ENCODE results near the gene SLC66A1. TPM values are rescaled to one million over a fixed set of nuclear protein-coding genes. Genes with fewer than 3 reads are reported as not detected.
"Not testable (repeated sequence)": the region's sequence is repeated elsewhere in the genome, so short reads cannot be mapped to it uniquely, and the experiment has no call there.

The SLC66A1 gene
- total RNA-seq, 1 experiment from 2014 or later, result 14.1 TPM

DNA sequence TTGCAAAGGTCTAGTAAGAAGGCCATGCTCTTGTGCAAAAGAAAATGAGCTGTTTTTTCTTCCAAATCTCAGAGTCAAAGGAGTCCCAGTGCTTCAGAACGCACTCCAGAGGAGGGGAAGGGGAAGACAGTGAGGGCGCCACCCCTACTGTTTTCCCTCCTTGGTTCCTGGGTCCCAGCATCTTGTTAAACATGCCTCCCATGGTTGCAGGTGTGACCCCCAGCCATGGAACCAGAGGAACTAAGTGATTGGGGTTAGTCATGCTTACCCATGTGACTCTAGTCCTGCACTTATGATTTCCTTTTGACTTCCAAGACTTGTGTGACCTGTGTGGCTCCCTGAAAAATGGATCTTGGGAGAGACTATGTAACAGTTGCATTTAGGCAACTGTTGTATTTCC lies 17.5 kb upstream of the SLC66A1 start (continued):
- TF ChIP-seq, protein P1, sequence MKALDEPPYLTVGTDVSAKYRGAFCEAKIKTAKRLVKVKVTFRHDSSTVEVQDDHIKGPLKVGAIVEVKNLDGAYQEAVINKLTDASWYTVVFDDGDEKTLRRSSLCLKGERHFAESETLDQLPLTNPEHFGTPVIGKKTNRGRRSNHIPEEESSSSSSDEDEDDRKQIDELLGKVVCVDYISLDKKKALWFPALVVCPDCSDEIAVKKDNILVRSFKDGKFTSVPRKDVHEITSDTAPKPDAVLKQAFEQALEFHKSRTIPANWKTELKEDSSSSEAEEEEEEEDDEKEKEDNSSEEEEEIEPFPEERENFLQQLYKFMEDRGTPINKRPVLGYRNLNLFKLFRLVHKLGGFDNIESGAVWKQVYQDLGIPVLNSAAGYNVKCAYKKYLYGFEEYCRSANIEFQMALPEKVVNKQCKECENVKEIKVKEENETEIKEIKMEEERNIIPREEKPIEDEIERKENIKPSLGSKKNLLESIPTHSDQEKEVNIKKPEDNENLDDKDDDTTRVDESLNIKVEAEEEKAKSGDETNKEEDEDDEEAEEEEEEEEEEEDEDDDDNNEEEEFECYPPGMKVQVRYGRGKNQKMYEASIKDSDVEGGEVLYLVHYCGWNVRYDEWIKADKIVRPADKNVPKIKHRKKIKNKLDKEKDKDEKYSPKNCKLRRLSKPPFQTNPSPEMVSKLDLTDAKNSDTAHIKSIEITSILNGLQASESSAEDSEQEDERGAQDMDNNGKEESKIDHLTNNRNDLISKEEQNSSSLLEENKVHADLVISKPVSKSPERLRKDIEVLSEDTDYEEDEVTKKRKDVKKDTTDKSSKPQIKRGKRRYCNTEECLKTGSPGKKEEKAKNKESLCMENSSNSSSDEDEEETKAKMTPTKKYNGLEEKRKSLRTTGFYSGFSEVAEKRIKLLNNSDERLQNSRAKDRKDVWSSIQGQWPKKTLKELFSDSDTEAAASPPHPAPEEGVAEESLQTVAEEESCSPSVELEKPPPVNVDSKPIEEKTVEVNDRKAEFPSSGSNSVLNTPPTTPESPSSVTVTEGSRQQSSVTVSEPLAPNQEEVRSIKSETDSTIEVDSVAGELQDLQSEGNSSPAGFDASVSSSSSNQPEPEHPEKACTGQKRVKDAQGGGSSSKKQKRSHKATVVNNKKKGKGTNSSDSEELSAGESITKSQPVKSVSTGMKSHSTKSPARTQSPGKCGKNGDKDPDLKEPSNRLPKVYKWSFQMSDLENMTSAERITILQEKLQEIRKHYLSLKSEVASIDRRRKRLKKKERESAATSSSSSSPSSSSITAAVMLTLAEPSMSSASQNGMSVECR (CRISPR knock-in tag; IDR thresholded peaks at IDR 0.05; ENCODE audit: borderline replicate concordance), result no peak
- TF ChIP-seq OVOL2 (CRISPR knock-in tag; IDR thresholded peaks at IDR 0.05; ENCODE audit: borderline replicate concordance) (no peak), HMGA2 (CRISPR knock-in tag; IDR thresholded peaks at IDR 0.05) (no peak)

GRCh38 chr1:19300211-19300610 lies 11.9 kb upstream of the SLC66A1 start:
- ChIA-PET POLR2A (no interaction called here), CTCF (interaction anchor here (1.2 kb wide), 1 partner anchor 31 kb away, joined by 3 read pairs; no protein-coding TSS in a partner anchor)
- Mint-ChIP-seq H3K36me3 (peaks cover 42% of the 10 kb centered on the region), H3K4me1 (no peaks in the 10 kb centered on the region), H3K4me3 (no peak overlapping the region), H3K27me3 (ENCODE audit: low read depth) (peaks cover 12% of the 10 kb centered on the region), H3K27ac (no peak overlapping the region; the same call in 1 of the 2 replicates), H3K9me3 (peaks cover 32% of the 10 kb centered on the region)
- TF ChIP-seq SMAD4 (CRISPR knock-in tag; IDR thresholded peaks at IDR 0.05) (no peak), MXD4 (CRISPR knock-in tag; IDR thresholded peaks at IDR 0.05; ENCODE audit: borderline replicate concordance) (no peak), NFATC4 (CRISPR knock-in tag; IDR thresholded peaks at IDR 0.05) (no peak), TP53 (CRISPR knock-in tag; IDR thresholded peaks at IDR 0.05) (no peak)
- no peak for ATAC-seq
- DNase-seq (ENCODE audit: low spot score), result no peak

- H3K36me3 Mint-ChIP-seq, result peaks cover 48% of the 10 kb centered on the region
- DNase-seq (ENCODE audit: low spot score); H3K4me1 Mint-ChIP-seq; H3K4me3 Mint-ChIP-seq; H3K27ac Mint-ChIP-seq; H3K9me3 Mint-ChIP-seq; H3K27me3 Mint-ChIP-seq (ENCODE audit: low read depth); POLR2A ChIA-PET; ATAC-seq: not testable (repeated sequence)
- CTCF ChIA-PET, result interaction anchor here (1.5 kb wide), 1 partner anchor 350 kb away, joined by 3 read pairs; no protein-coding TSS in a partner anchor
These were observed 8.0 kb upstream of the SLC66A1 start for GRCh38 chr1:19304081-19304480.

- Mint-ChIP-seq H3K9me3 (no peaks in the 10 kb centered on the region), H3K27ac (no peak overlapping the region), H3K4me3 (no peak overlapping the region), H3K27me3 (ENCODE audit: low read depth) (peaks cover under 1% of the 10 kb centered on the region), H3K36me3 (peaks cover 44% of the 10 kb centered on the region), H3K4me1 (peaks cover 2% of the 10 kb centered on the region)
- ATAC-seq (0 out of 2 replicates have a peak, but pooled peaks have one; percentile 18), DNase-seq (ENCODE audit: low spot score) (no peak)
- ChIA-PET POLR2A (no interaction called here), CTCF (interaction anchor here (0.6 kb wide), 1 partner anchor 40 kb away, joined by 3 read pairs; no protein-coding TSS in a partner anchor)
- TF ChIP-seq KAT7 (CRISPR knock-in tag; IDR thresholded peaks at IDR 0.05; ENCODE audit: borderline replicate concordance), result no peak
- no peak for TF ChIP-seq ERG (CRISPR knock-in tag; IDR thresholded peaks at IDR 0.05)
- TF ChIP-seq, protein P2, sequence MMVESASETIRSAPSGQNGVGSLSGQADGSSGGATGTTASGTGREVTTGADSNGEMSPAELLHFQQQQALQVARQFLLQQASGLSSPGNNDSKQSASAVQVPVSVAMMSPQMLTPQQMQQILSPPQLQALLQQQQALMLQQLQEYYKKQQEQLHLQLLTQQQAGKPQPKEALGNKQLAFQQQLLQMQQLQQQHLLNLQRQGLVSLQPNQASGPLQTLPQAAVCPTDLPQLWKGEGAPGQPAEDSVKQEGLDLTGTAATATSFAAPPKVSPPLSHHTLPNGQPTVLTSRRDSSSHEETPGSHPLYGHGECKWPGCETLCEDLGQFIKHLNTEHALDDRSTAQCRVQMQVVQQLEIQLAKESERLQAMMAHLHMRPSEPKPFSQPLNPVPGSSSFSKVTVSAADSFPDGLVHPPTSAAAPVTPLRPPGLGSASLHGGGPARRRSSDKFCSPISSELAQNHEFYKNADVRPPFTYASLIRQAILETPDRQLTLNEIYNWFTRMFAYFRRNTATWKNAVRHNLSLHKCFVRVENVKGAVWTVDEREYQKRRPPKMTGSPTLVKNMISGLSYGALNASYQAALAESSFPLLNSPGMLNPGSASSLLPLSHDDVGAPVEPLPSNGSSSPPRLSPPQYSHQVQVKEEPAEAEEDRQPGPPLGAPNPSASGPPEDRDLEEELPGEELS (CRISPR knock-in tag; IDR thresholded peaks at IDR 0.05), result no peak
- TF ChIP-seq NR3C1 (CRISPR knock-in tag; conservative IDR thresholded peaks at IDR 0.05; ENCODE audit: low read depth), result no peak
- TF ChIP-seq, protein P3, sequence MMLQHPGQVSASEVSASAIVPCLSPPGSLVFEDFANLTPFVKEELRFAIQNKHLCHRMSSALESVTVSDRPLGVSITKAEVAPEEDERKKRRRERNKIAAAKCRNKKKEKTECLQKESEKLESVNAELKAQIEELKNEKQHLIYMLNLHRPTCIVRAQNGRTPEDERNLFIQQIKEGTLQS (CRISPR knock-in tag; conservative IDR thresholded peaks at IDR 0.05), result no peak
- TF ChIP-seq ZNF423 (CRISPR knock-in tag; IDR thresholded peaks at IDR 0.05), result no peak
- no peak for TF ChIP-seq ESRRA (CRISPR knock-in tag; IDR thresholded peaks at IDR 0.05; ENCODE audit: borderline replicate concordance)
- TF ChIP-seq ZBTB21 (CRISPR knock-in tag; IDR thresholded peaks at IDR 0.05; ENCODE audit: borderline replicate concordance), result no peak
- TF ChIP-seq, protein P4, sequence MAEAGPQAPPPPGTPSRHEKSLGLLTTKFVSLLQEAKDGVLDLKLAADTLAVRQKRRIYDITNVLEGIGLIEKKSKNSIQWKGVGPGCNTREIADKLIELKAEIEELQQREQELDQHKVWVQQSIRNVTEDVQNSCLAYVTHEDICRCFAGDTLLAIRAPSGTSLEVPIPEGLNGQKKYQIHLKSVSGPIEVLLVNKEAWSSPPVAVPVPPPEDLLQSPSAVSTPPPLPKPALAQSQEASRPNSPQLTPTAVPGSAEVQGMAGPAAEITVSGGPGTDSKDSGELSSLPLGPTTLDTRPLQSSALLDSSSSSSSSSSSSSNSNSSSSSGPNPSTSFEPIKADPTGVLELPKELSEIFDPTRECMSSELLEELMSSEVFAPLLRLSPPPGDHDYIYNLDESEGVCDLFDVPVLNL (CRISPR knock-in tag; IDR thresholded peaks at IDR 0.05; ENCODE audit: borderline replicate concordance, low read depth), result no peak
- no peak for TF ChIP-seq HMGA2 (CRISPR knock-in tag; IDR thresholded peaks at IDR 0.05)
- TF ChIP-seq ATF2 (CRISPR knock-in tag; IDR thresholded peaks at IDR 0.05; ENCODE audit: borderline replicate concordance, low read depth), result no peak
- TF ChIP-seq MXD4 (CRISPR knock-in tag; IDR thresholded peaks at IDR 0.05; ENCODE audit: borderline replicate concordance), result no peak
These were observed 6.2 kb upstream of the SLC66A1 start for GRCh38 chr1:19305880-19306279.

Data from WTC11 (cell line).